GM12878 (cell line): ENCODE results near the gene IQCK. TPM values are rescaled to one million over a fixed set of nuclear protein-coding genes. Genes with fewer than 3 reads are reported as not detected.

ENCODE experiments used
- ATAC-seq: fragments of 200-7000 bp; cut with Tn5 transposase; 3 replicates; pipeline ENCODE4 v1.9.1; 2020; ENCODE audit warnings: mild to moderate bottlenecking, moderate library complexity
- BruUV-seq: library from RNA; stranded (reverse); fragments of 400-500 nt; replicated peaks from 2 replicates; lab custom pipeline; 2021; lab: Mats Ljungman, UMichigan
- CTCF ChIA-PET: fragments of 300-600 bp; sonication (Branson Sonifier 250); formaldehyde crosslinking; extraction: SDS; loops from one replicate; lab custom pipeline; 2021; ENCODE audit warnings: inconsistent platforms; lab: Yijun Ruan, JAX
- POLR2A ChIA-PET: fragments of 350-600 bp; formaldehyde crosslinking; extraction: SDS; loops from one replicate; lab custom pipeline; 2021; ENCODE audit warnings: inconsistent platforms; lab: Charles Lee
- RAD21 ChIA-PET: fragments of 300-600 bp; sonication (Branson Sonifier 250); formaldehyde crosslinking; loops from one replicate; lab custom pipeline; 2023; ENCODE audit warnings: antibody characterized with exemption; ENCODE audit not compliant: unreplicated experiment; lab: Charles Lee
- SMC1A ChIA-PET: fragments of 300-600 bp; sonication (Branson Sonifier 250); formaldehyde crosslinking; loops from one replicate; lab custom pipeline; 2023; ENCODE audit not compliant: unreplicated experiment, uncharacterized antibody; lab: Charles Lee
- DNase-seq: peaks from one replicate; pipeline ENCODE4 v3.0.0-alpha.2; 2011; ENCODE audit warnings: low read depth, low spot score
- FAIRE-seq: peaks from 3 replicates; lab custom pipeline; 2011; peaks lifted over from hg19 to GRCh38; lab: Jason Lieb, UNC
- H2AFZ ChIP-seq: 2 replicates; pipeline ENCODE4 v1.6.0; 2011; ENCODE audit warnings: low read depth, low read length, control low read depth; ENCODE audit not compliant: control insufficient read depth
- H3K27ac ChIP-seq: 2 replicates; pipeline ENCODE4 v1.5.1; 2011; ENCODE audit warnings: control low read depth; ENCODE audit not compliant: control insufficient read depth, insufficient read depth
- H3K27me3 ChIP-seq, 2 experiments: replicated peaks in 1 of 2; 2 replicates each; pipeline versions ENCODE4 v1.6.0 to v1.6.1; 2011; ENCODE audit warnings: low read length in 1 of 2; ENCODE audit not compliant: control insufficient read depth in 2 of 2, insufficient read depth in 2 of 2
- H3K36me3 ChIP-seq, 2 experiments: 2 replicates each; pipeline ENCODE4 v1.5.1; 2011; ENCODE audit warnings: low read length in 1 of 2; ENCODE audit not compliant: control insufficient read depth in 2 of 2, insufficient read depth in 2 of 2
- H3K4me1 ChIP-seq: 2 replicates; pipeline ENCODE4 v1.6.1; 2011; ENCODE audit warnings: mild to moderate bottlenecking, low read length, moderate library complexity, mixed read lengths; ENCODE audit not compliant: control insufficient read depth, insufficient read depth
- H3K4me2 ChIP-seq: 2 replicates; pipeline ENCODE4 v1.6.0; 2011; ENCODE audit warnings: control low read depth; ENCODE audit not compliant: control insufficient read depth, insufficient read depth
- H3K4me3 ChIP-seq: fragments of 200-600 bp; sonication (generic); 2 replicates; pipeline ENCODE4 v1.5.1; 2016
- H3K79me2 ChIP-seq: 2 replicates; pipeline ENCODE4 v1.6.0; 2011; ENCODE audit warnings: low read length; ENCODE audit not compliant: control insufficient read depth, insufficient read depth
- H3K9ac ChIP-seq: 2 replicates; pipeline ENCODE4 v1.8.0; 2011; ENCODE audit warnings: low read length, control low read depth, mixed read lengths; ENCODE audit not compliant: control insufficient read depth, insufficient read depth
- H3K9me3 ChIP-seq: replicated peaks from 3 replicates; pipeline ENCODE4 v1.5.1; 2011; ENCODE audit warnings: mild to moderate bottlenecking, low read length; ENCODE audit not compliant: control insufficient read depth, insufficient read depth
- H4K20me1 ChIP-seq: 2 replicates; pipeline ENCODE4 v1.6.0; 2011; ENCODE audit not compliant: control insufficient read depth, insufficient read depth
- BACH1 ChIP-seq: fragments of 450-650 bp; IDR thresholded peaks from 2 replicates; pipeline ENCODE4 v1.6.1; 2017; ENCODE audit warnings: mild to moderate bottlenecking, borderline replicate concordance
- CBX5 ChIP-seq: sonication (generic); IDR thresholded peaks from 2 replicates; pipeline ENCODE4 v1.6.1; 2016; ENCODE audit warnings: low read depth, moderate library complexity, mild to moderate bottlenecking, inconsistent platforms
- MAX ChIP-seq: IDR thresholded peaks from 2 replicates; pipeline ENCODE4 v1.6.1; 2012; ENCODE audit warnings: low read depth, low read length, improper control_type of control experiment
- PRDM15 ChIP-seq: fragments of 450-650 bp; formaldehyde crosslinking; IDR thresholded peaks from 2 replicates; pipeline ENCODE4 v1.4.0; 2020; ENCODE audit warnings: mild to moderate bottlenecking, moderate library complexity
- RAD21 ChIP-seq: IDR thresholded peaks from 2 replicates; pipeline ENCODE4 v1.6.1; 2011; ENCODE audit warnings: mild to moderate bottlenecking, low read depth, low read length, moderate library complexity; ENCODE audit not compliant: insufficient read depth
- RB1 ChIP-seq: fragments of 450-650 bp; formaldehyde crosslinking; IDR thresholded peaks from 2 replicates; pipeline ENCODE4 v1.6.1; 2017; ENCODE audit warnings: mild to moderate bottlenecking, borderline replicate concordance
- SMARCA5 ChIP-seq: fragments of 450-650 bp; IDR thresholded peaks from 2 replicates; pipeline ENCODE4 v1.6.1; 2017; ENCODE audit warnings: mild to moderate bottlenecking
- SMC3 ChIP-seq: IDR thresholded peaks from 2 replicates; pipeline ENCODE4 v1.6.1; 2011; ENCODE audit warnings: low read length, improper control_type of control experiment, borderline replicate concordance
- TARDBP ChIP-seq: IDR thresholded peaks from 2 replicates; pipeline ENCODE4 v1.6.1; 2016; ENCODE audit warnings: borderline replicate concordance
- ZBED1 ChIP-seq: IDR thresholded peaks from 2 replicates; pipeline ENCODE4 v1.6.1; 2016; ENCODE audit warnings: borderline replicate concordance
- WGBS: methylation state at CpG from one replicate; pipeline ENCODE4 v1.1.6; 2016; ENCODE audit warnings: low lambda C conversion rate; ENCODE audit not compliant: insufficient replicate concordance, insufficient coverage; ENCODE audit errors: missing lambda C conversion rate; 5-methylcytosine and 5-hydroxymethylcytosine counted together
- in situ Hi-C: fragments of 300-500 bp; cut with MboI; formaldehyde crosslinking; loops from 9 replicates; pipeline ENCODE4 v1.14.3; 2018; ENCODE audit warnings: mixed read lengths
- intact Hi-C: fragments of 100-400 bp; cut with micrococcal nuclease; formaldehyde crosslinking; loops from one replicate; pipeline ENCODE4 v1.14.2; 2022; ENCODE audit not compliant: unreplicated experiment
- polyA plus RNA-seq, 11 experiments: library from polyadenylated mRNA; depleted of rRNA in 4 of 11; unstranded in 6 of 11; stranded (reverse) in 5 of 11; fragments of >200 nt; fragmentation: Nextera tagmentation in 4 of 11; fragmentation: Illumina TruSeq in 1 of 11; extraction: Ambion mirVana in 4 of 11; extraction: Trizol in 1 of 11; gene quantifications; 1 replicate in 1 of 11; 2 replicates in 10 of 11; pipeline versions ENCODE4 v1.2.1 to v1.2.3, GENCODE V29; 2011 to 2016; ENCODE audit warnings: inconsistent platforms in 2 of 11, missing spikeins in 2 of 11, low read depth in 1 of 11
- total RNA-seq, 4 experiments: library from RNA; depleted of rRNA in 3 of 4; stranded (reverse); fragments of >200 nt in 3 of 4; fragmentation: Illumina TruSeq in 1 of 4; extraction: Trizol in 1 of 4; gene quantifications; 2 replicates each; pipeline versions ENCODE4 v1.2.1 to v1.2.3, GENCODE V29; 2013 to 2021
- TF ChIP-seq, protein P1 (sequence below): fragments of 450-650 bp; IDR thresholded peaks from 2 replicates; pipeline ENCODE4 v1.6.1; 2017; ENCODE audit warnings: mild to moderate bottlenecking, low read depth, inconsistent platforms; ENCODE audit not compliant: poor library complexity, severe bottlenecking

IQCK gene
- total and polyA plus RNA-seq, 10 of the 15 experiments (the other 5 are each of a cell fraction or from before 2014, with no cell fraction given) = 1.0 to 4.2 (median 2.4) TPM

GRCh38 chr16:19840524-19841110 is 122.5 kb downstream of the IQCK start:
- ChIA-PET SMC1A (interaction anchor here (0.7 to 1.1 kb wide), 2 partner anchors 10 to 332 kb away, joined by 3 to 4 read pairs; no protein-coding TSS in a partner anchor), POLR2A (interaction anchor here (0.6 kb wide), 1 partner anchor 32 kb away, joined by 3 read pairs; no protein-coding TSS in a partner anchor), CTCF (interaction anchor here (1.1 kb wide), 1 partner anchor 9 kb away, joined by 4 read pairs; no protein-coding TSS in a partner anchor), RAD21 (no interaction called here)
- no peak for DNase-seq
- no peak for ATAC-seq
- H3K4me2 ChIP-seq = no peak overlapping the region
- no peak overlapping the region for H3K4me3 ChIP-seq
- H3K27me3 ChIP-seq = no peaks in the 10 kb centered on the region
- H3K9me3 ChIP-seq = no peaks in the 10 kb centered on the region
- H3K9ac ChIP-seq = no peak overlapping the region
- H3K79me2 ChIP-seq = no peaks in the 10 kb centered on the region
- TF ChIP-seq SMARCA5 = no peak
- H3K4me1 ChIP-seq = no peaks in the 10 kb centered on the region
- in situ Hi-C loops = no loop called here
- no peaks in the 10 kb centered on the region for H4K20me1 ChIP-seq
- H2AFZ ChIP-seq = no peak overlapping the region
- no peaks in the 10 kb centered on the region for H3K36me3 ChIP-seq
- BruUV-seq = no TSS peak
- no peak overlapping the region for H3K27ac ChIP-seq
- 21% methylated on average over 3 of the region's 3 CpGs for WGBS
- intact Hi-C loops = no loop called here
- FAIRE-seq = no peak

GRCh38 chr16:19841184-19841583 is 123.1 kb downstream of the IQCK start:
- no peaks in the 10 kb centered on the region for H3K79me2 ChIP-seq
- H3K27me3 ChIP-seq = no peaks in the 10 kb centered on the region
- H3K9me3 ChIP-seq = no peaks in the 10 kb centered on the region
- no peaks in the 10 kb centered on the region for H3K36me3 ChIP-seq
- DNase-seq (no peak), FAIRE-seq (no peak), ATAC-seq (no peak)
- SMC1A ChIA-PET = interaction anchor here (1.1 kb wide), 1 partner anchor 9 kb away, joined by 4 read pairs; no protein-coding TSS in a partner anchor
- no peaks in the 10 kb centered on the region for H4K20me1 ChIP-seq
- CTCF ChIA-PET = interaction anchor here (1.1 kb wide), 1 partner anchor 10 kb away, joined by 4 read pairs; no protein-coding TSS in a partner anchor
- WGBS = 18% methylated on average over 3 of the region's 3 CpGs
- no TSS peak for BruUV-seq
- intact Hi-C loops (no loop called here), in situ Hi-C loops (no loop called here)
- H3K9ac ChIP-seq = no peak overlapping the region
- RAD21 ChIA-PET = interaction anchor here (1.3 kb wide), 1 partner anchor 33 kb away, joined by 5 read pairs; no protein-coding TSS in a partner anchor
- no peak overlapping the region for H3K4me3 ChIP-seq
- no peak overlapping the region for H3K4me2 ChIP-seq
- no peak overlapping the region for H3K27ac ChIP-seq
- no peaks in the 10 kb centered on the region for H3K4me1 ChIP-seq
- POLR2A ChIA-PET = no interaction called here
- H2AFZ ChIP-seq = no peak overlapping the region
- TF ChIP-seq RAD21 = no peak
- no peak for TF ChIP-seq RB1
- TF ChIP-seq ZBED1 = no peak
- no peak for TF ChIP-seq PRDM15 (CRISPR knock-in tag)
- no peak for TF ChIP-seq CBX5
- no peak for TF ChIP-seq TARDBP
- TF ChIP-seq BACH1 = no peak
- TF ChIP-seq, protein P1, sequence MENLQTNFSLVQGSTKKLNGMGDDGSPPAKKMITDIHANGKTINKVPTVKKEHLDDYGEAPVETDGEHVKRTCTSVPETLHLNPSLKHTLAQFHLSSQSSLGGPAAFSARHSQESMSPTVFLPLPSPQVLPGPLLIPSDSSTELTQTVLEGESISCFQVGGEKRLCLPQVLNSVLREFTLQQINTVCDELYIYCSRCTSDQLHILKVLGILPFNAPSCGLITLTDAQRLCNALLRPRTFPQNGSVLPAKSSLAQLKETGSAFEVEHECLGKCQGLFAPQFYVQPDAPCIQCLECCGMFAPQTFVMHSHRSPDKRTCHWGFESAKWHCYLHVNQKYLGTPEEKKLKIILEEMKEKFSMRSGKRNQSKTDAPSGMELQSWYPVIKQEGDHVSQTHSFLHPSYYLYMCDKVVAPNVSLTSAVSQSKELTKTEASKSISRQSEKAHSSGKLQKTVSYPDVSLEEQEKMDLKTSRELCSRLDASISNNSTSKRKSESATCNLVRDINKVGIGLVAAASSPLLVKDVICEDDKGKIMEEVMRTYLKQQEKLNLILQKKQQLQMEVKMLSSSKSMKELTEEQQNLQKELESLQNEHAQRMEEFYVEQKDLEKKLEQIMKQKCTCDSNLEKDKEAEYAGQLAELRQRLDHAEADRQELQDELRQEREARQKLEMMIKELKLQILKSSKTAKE = no peak
- TF ChIP-seq MAX = no peak
- no peak for TF ChIP-seq SMC3
